T-cell (primary cell): ENCODE measurements around the gene ARHGAP10. TPM values are rescaled to one million over a fixed set of nuclear protein-coding genes. Genes with fewer than 3 reads are reported as not detected.

Source experiments
- ATAC-seq, 4 experiments: fragments of 200-7000 bp in 3 of 4; fragments of 150-1000 bp in 1 of 4; cut with Tn5 transposase; replicated peaks in 1 of 4; 1 replicate in 3 of 4; 2 replicates in 1 of 4; pipeline ENCODE4 v1.10.0; 2021; ENCODE audit warnings: moderate library complexity in 3 of 4, mild to moderate bottlenecking in 2 of 4, moderate number of reproducible peaks in 1 of 4
- CTCF ChIA-PET, 2 donors: fragments of 300-600 bp; sonication (Branson Sonifier 250); formaldehyde crosslinking; loops; one replicate each; lab custom pipeline; 2022; ENCODE audit warnings: antibody characterized with exemption in 2 of 2; lab: Charles Lee
- POLR2A ChIA-PET, 2 donors: fragments of 300-600 bp; sonication (Branson Sonifier 250); formaldehyde crosslinking; loops; one replicate each; lab custom pipeline; 2022; ENCODE audit warnings: antibody characterized with exemption in 2 of 2; lab: Charles Lee
- DNase-seq, 35 experiments: peaks; one replicate each; pipeline versions ENCODE4 v3.0.0 to v3.0.0-alpha.2; 2013 to 2023
- H3K27ac ChIP-seq: one replicate; pipeline ENCODE4 v1.5.1; 2013; ENCODE audit warnings: low read length
- H3K27me3 ChIP-seq, 2 experiments: replicated peaks in 1 of 2; 1 replicate in 1 of 2; 2 replicates in 1 of 2; pipeline versions ENCODE4 v1.6.1 to v1.7.0; 2013; ENCODE audit warnings: low read length in 1 of 2, mixed read lengths in 1 of 2; ENCODE audit not compliant: control insufficient read depth in 2 of 2, insufficient read depth in 2 of 2; ENCODE audit errors: extremely low read depth in 1 of 2
- H3K36me3 ChIP-seq, 2 donors: 1 replicate in 1 of 2; 2 replicates in 1 of 2; pipeline versions ENCODE4 v1.6.1 to v1.7.0; 2013; ENCODE audit warnings: low read length in 1 of 2; ENCODE audit not compliant: control insufficient read depth in 2 of 2, insufficient read depth in 1 of 2; ENCODE audit errors: extremely low read depth in 1 of 2
- H3K4me1 ChIP-seq, 2 experiments: 1 replicate in 1 of 2; 2 replicates in 1 of 2; pipeline versions ENCODE4 v1.6.1 to v1.7.0; 2013; ENCODE audit warnings: low read length in 2 of 2, mixed read lengths in 1 of 2; ENCODE audit not compliant: insufficient read depth in 2 of 2, control insufficient read depth in 1 of 2; ENCODE audit errors: extremely low read depth in 1 of 2
- H3K4me3 ChIP-seq, 2 donors: 1 replicate in 1 of 2; 2 replicates in 1 of 2; pipeline versions ENCODE4 v1.5.1 to v1.7.0; 2013; ENCODE audit warnings: mild to moderate bottlenecking in 2 of 2, low read length in 1 of 2, moderate library complexity in 1 of 2; ENCODE audit not compliant: control insufficient read depth in 1 of 2; ENCODE audit errors: extremely low read depth in 1 of 2
- H3K9me3 ChIP-seq: 2 replicates; pipeline ENCODE4 v1.7.0; 2013
- H3K27ac Mint-ChIP-seq, 2 donors: one replicate each; pipeline ENCODE4 v1.8.0; 2020 to 2021; ENCODE audit warnings: mild to moderate bottlenecking in 2 of 2, mixed read lengths in 2 of 2
- H3K27me3 Mint-ChIP-seq, 2 donors: one replicate each; pipeline ENCODE4 v1.8.0; 2021 to 2022; ENCODE audit warnings: mixed read lengths in 2 of 2
- H3K36me3 Mint-ChIP-seq: one replicate; pipeline ENCODE4 v1.8.0; 2021; ENCODE audit warnings: mixed read lengths
- H3K4me1 Mint-ChIP-seq, 3 donors: one replicate each; pipeline ENCODE4 v1.8.0; 2020 to 2022; ENCODE audit warnings: mixed read lengths in 3 of 3, mild to moderate bottlenecking in 1 of 3
- H3K4me3 Mint-ChIP-seq, 3 donors: one replicate each; pipeline ENCODE4 v1.8.0; 2020 to 2022; ENCODE audit warnings: mild to moderate bottlenecking in 3 of 3, mixed read lengths in 3 of 3, moderate library complexity in 3 of 3
- H3K9me3 Mint-ChIP-seq, 3 donors: one replicate each; pipeline ENCODE4 v1.8.0; 2020 to 2022; ENCODE audit warnings: mixed read lengths in 3 of 3
- WGBS: methylation state at CpG from one replicate; pipeline ENCODE4 v1.1.5; 2013; ENCODE audit warnings: missing lambda C conversion rate; ENCODE audit not compliant: insufficient coverage; 5-methylcytosine and 5-hydroxymethylcytosine counted together
- total RNA-seq, 35 experiments: library from RNA in 6 of 35; stranded (reverse) in 6 of 35; fragments of 120-200 nt in 1 of 35; gene quantifications; one replicate each; pipeline versions ENCODE4 v1.2.1 to v1.2.4 and lab custom pipeline; 2013 to 2026

The ARHGAP10 gene
- total RNA-seq, 5 donors from 2014 or later (not counting 1 experiment from before 2014, with no cell fraction given) = 6.2 to 7.7 (median 6.8) TPM

DNA sequence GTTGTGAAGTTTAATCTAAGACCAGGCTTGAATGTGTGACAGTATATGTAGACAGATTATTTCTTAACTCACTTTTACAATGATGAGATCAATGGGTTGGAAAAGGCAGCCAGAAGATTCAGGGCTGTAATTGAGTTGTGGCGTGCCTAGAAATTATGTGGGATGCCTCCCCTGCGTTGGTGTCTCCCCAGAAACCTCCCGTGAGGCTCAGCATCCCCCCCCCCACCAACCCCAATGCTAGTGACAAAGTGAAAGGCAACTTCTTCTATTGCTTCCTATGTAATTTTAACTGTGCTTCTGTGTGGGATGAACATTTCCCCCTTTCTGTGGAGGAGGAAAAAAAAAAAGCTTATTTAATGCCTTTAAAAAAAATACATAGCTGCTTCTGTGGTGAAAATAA is 297.9 kb downstream of the ARHGAP10 start:
- peaks cover 7 to 18% (median 9%) of the 10 kb centered on the region in 3 donors for H3K9me3 Mint-ChIP-seq
- no peaks in the 10 kb centered on the region for H3K9me3 ChIP-seq
- WGBS = no CpG with 5 or more reads among the region's 3 CpGs
- no peak for DNase-seq
- POLR2A ChIA-PET = interaction anchor here (0.7 to 0.8 kb wide), 2 partner anchors 24 to 42 kb away, joined by 3 to 19 read pairs; no protein-coding TSS in a partner anchor
- no peak for ATAC-seq
- no peaks in the 10 kb centered on the region for H3K27me3 ChIP-seq
- no peaks in the 10 kb centered on the region for H3K4me1 ChIP-seq
- H3K27me3 Mint-ChIP-seq = no peaks in the 10 kb centered on the region
- peaks cover 17% of the 10 kb centered on the region for H3K36me3 Mint-ChIP-seq
- H3K27ac Mint-ChIP-seq = no peak overlapping the region
- H3K36me3 ChIP-seq = no peaks in the 10 kb centered on the region
- no peak overlapping the region for H3K4me3 Mint-ChIP-seq
- H3K27ac ChIP-seq = no peak overlapping the region
- CTCF ChIA-PET = interaction anchor here (0.6 to 0.7 kb wide), 4 partner anchors 8 to 446 kb away, joined by 3 to 9 read pairs (median 3); no protein-coding TSS in a partner anchor
- H3K4me1 Mint-ChIP-seq = no peaks in the 10 kb centered on the region
- no peak overlapping the region for H3K4me3 ChIP-seq

DNA sequence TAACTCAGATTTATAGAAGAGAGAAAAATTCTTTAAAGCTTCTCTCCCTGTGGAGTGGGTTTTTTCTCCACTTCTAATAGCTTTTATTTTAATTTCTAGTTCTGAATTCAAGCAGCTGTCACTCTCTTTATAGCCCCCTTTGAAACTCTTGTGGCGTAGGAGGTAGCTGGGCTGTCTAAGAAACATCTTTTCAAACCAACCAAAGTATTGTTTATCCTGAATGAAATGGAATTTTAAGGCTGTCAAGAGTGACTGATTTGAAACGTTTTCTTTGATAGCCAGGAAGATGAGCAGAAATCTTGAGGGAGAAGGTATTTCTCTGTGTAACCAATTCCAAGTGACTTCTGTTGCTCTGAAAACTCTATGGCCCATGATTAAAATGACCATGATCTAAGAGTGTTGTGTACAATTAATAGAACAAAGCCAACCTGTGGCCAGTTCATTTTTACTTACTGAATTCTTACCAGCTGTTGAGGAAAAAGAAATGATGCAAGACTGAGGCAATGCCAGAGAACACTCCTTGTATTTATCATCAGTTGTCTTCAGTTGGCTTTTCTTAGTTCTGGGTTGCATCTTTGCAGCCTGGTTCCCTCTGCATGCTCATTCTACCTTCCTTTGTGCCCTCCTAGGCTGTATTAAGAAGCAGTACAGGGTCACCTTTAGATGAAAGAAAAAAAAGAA is 298.4 kb downstream of the ARHGAP10 start:
- no peak overlapping the region for H3K4me3 Mint-ChIP-seq
- no peaks in the 10 kb centered on the region for H3K9me3 ChIP-seq
- no peak overlapping the region for H3K27ac ChIP-seq
- H3K27ac Mint-ChIP-seq = no peak overlapping the region
- H3K4me1 Mint-ChIP-seq = no peaks in the 10 kb centered on the region
- H3K36me3 Mint-ChIP-seq = peaks cover 17% of the 10 kb centered on the region
- DNase-seq = no peak
- H3K27me3 Mint-ChIP-seq = no peaks in the 10 kb centered on the region
- no peak for ATAC-seq
- H3K36me3 ChIP-seq = no peaks in the 10 kb centered on the region
- no peak overlapping the region for H3K4me3 ChIP-seq
- H3K9me3 Mint-ChIP-seq = peaks cover 7 to 18% (median 9%) of the 10 kb centered on the region in 3 donors
- H3K4me1 ChIP-seq = no peaks in the 10 kb centered on the region
- CTCF ChIA-PET = interaction anchor here (0.6 to 0.7 kb wide), 5 partner anchors 9 to 445 kb away, joined by 3 to 9 read pairs (median 3); no protein-coding TSS in a partner anchor
- H3K27me3 ChIP-seq = no peaks in the 10 kb centered on the region
- POLR2A ChIA-PET = interaction anchor here (0.7 to 0.8 kb wide), 2 partner anchors 24 to 42 kb away, joined by 3 to 19 read pairs; no protein-coding TSS in a partner anchor
- WGBS = 78% methylated on average over 1 of the region's 2 CpGs

DNA sequence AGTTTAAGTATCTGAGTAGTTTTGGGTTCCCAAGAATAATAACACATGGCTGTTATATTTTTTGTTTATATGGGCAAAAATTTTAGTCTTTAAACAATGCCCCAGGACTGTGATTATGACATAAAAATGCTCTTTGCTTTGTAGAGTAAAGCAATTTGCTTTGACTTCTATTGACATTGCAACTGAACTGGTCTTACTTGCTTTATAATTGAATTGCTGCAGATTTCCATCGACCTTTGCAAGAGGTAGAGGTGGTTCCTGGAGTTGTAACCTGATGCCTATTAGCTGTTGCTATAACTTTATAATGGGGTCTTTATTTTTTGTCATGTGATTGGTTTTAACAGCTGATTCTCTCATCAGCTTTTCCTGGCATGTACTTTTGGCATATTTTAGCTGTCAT is 302.9 kb downstream of the ARHGAP10 start:
- H3K36me3 Mint-ChIP-seq = peaks cover 6% of the 10 kb centered on the region
- no peaks in the 10 kb centered on the region for H3K9me3 ChIP-seq
- CTCF ChIA-PET = interaction anchor here in 1 of 2 donors (0.6 to 0.9 kb wide), 2 partner anchors 25 to 997 kb away, joined by 3 read pairs; no protein-coding TSS in a partner anchor
- H3K27ac Mint-ChIP-seq = no peak overlapping the region
- POLR2A ChIA-PET = no interaction called here
- H3K4me1 ChIP-seq = no peaks in the 10 kb centered on the region
- H3K27ac ChIP-seq = no peak overlapping the region
- no peak for DNase-seq
- no peaks in the 10 kb centered on the region for H3K36me3 ChIP-seq
- no peaks in the 10 kb centered on the region for H3K27me3 ChIP-seq
- H3K9me3 Mint-ChIP-seq = peaks cover 0 to 7% (median 0%) of the 10 kb centered on the region in 3 donors
- no peaks in the 10 kb centered on the region for H3K27me3 Mint-ChIP-seq
- 83% methylated on average over 1 of the region's 1 CpG for WGBS
- H3K4me1 Mint-ChIP-seq = peaks cover 0 to 1% (median 0%) of the 10 kb centered on the region in 3 donors
- no peak for ATAC-seq
- no peak overlapping the region for H3K4me3 Mint-ChIP-seq
- H3K4me3 ChIP-seq = no peak overlapping the region

DNA sequence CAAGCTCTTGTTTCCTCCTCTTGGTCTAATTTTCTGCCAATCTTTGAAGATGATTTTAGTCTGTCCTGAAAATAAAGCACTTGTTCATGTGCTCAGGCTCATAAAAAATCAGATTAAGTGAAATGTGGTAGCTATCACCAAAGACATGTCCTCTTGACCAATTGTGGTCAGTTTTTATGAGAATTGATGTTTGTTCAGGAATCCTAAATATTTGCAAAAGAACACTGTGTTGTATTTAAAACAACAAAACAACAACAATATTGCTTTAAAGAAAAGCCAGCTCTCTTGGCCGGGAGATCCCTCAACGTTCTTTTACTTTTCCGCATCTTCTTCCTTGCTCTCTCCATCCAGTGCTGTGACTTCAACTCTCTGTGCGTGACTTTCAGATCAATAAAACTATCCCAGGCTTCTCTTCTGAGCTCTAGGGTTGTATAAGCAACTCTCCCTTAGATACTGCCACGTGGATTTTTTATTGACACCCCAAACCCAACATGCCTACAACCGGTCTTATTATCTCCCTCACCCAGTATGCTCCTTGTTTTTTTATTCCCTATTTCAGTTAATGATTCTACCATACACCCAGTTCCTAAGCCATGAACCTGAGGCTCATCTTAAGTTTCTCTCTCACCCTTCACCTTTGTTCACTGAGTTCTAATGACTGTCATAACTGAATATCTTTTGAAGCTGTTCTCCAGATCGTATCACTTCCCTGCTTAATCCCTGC is 309.9 kb downstream of the ARHGAP10 start:
- no peak overlapping the region for H3K4me3 ChIP-seq
- H3K9me3 Mint-ChIP-seq = peaks cover 0 to under 1% (median 0%) of the 10 kb centered on the region in 3 donors
- H3K4me1 Mint-ChIP-seq = peaks cover 14 to 22% (median 21%) of the 10 kb centered on the region in 3 donors
- H3K36me3 ChIP-seq = no peaks in the 10 kb centered on the region
- CTCF ChIA-PET = interaction anchor here in 1 of 2 donors (0.7 to 1.3 kb wide), 2 partner anchors 18 to 39 kb away, joined by 3 to 7 read pairs; no protein-coding TSS in a partner anchor
- H3K9me3 ChIP-seq = no peaks in the 10 kb centered on the region
- POLR2A ChIA-PET = interaction anchor here in 1 of 2 donors (0.5 kb wide), 2 partner anchors 759 to 1541 kb away, joined by 3 to 5 read pairs; no protein-coding TSS in a partner anchor
- no peak overlapping the region for H3K27ac ChIP-seq
- no peaks in the 10 kb centered on the region for H3K27me3 ChIP-seq
- H3K27me3 Mint-ChIP-seq = no peaks in the 10 kb centered on the region
- no peak overlapping the region for H3K27ac Mint-ChIP-seq
- WGBS = 97% methylated on average over 7 of the region's 7 CpGs
- peaks cover 1 to 3% of the 10 kb centered on the region in 2 experiments for H3K4me1 ChIP-seq
- peaks cover 3% of the 10 kb centered on the region for H3K36me3 Mint-ChIP-seq
- DNase-seq = no peak
- no peak for ATAC-seq
- H3K4me3 Mint-ChIP-seq = no peak overlapping the region

DNA sequence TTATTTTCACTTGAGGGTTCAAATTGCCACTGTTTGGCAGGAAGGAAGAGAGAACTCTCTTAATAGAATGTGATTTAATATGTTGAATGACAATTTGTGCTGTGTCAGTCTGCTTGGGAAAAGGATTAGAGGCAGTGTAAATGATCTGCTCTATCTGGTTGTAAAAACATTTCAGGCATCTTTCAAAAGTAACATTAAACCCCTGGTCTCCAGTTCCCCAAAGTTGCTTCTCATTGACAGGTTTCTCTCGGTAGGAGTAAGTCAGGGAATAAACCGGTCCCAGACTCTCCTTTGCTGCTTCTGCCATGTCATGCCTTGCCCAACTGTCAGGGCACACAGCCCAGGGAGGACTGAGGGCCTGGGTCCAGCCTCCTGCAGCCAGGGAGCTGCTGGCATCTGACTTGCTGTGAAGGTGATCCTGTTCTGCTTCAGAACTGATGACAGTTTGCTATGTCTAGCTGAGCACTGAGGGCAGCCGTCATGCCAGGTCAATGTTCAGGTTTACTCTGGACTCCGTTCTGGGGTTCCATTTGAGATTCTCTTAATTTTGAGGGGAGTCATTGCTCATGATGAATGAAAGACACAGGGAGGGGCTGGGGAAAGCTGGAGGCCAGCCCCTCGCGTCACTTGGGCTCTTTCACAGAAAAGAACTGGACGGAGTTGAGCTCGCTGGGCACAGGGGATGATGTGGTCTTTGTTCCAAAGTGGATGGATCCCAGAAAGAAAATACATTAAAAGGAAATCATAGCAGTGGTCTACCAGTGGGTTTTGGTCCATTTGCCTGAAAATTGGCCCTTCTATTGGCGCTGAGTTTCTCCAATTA is 312.4 kb downstream of the ARHGAP10 start:
- 98% methylated on average over 8 of the region's 9 CpGs for WGBS
- Mint-ChIP-seq H3K9me3 (no peaks in the 10 kb centered on the region), H3K4me3 (no peak overlapping the region), H3K27ac (no peak overlapping the region), H3K27me3 (no peaks in the 10 kb centered on the region), H3K36me3 (peaks cover 5% of the 10 kb centered on the region), H3K4me1 (peaks cover 16 to 27% (median 26%) of the 10 kb centered on the region in 3 donors)
- no peak overlapping the region for H3K27ac ChIP-seq
- H3K4me1 ChIP-seq = peaks cover 2 to 3% of the 10 kb centered on the region in 2 experiments
- ATAC-seq (no peak), DNase-seq (no peak)
- ChIA-PET POLR2A (no interaction called here), CTCF (interaction anchor here (0.5 to 1.6 kb wide), 5 partner anchors 11 to 62 kb away, joined by 3 to 7 read pairs (median 5); no protein-coding TSS in a partner anchor)
- no peaks in the 10 kb centered on the region for H3K36me3 ChIP-seq
- no peak overlapping the region for H3K4me3 ChIP-seq
- H3K9me3 ChIP-seq = no peaks in the 10 kb centered on the region
- H3K27me3 ChIP-seq = no peaks in the 10 kb centered on the region
